Activated naive CD4-positive, alpha-beta T cell treated with anti-CD3 and anti-CD28 coated beads, Interleukin-2, amount 50 U/mL, for 72 hours (primary cell): ENCODE data around the gene PRKCD. TPM values are rescaled to one million over a fixed set of nuclear protein-coding genes. Genes with fewer than 3 reads are reported as not detected.

Source experiments
- ATAC-seq, 2 donors: fragments of 150-1000 bp; cut with Tn5 transposase; 2 replicates each; pipeline ENCODE4 v1.10.0; 2021; ENCODE audit warnings: mild to moderate bottlenecking in 2 of 2, moderate library complexity in 2 of 2
- DNase-seq, 2 donors: peaks; one replicate each; pipeline ENCODE4 v3.0.0; 2021 to 2022; ENCODE audit warnings: low spot score in 2 of 2
- H3K27ac Mint-ChIP-seq, 2 donors: one replicate each; pipeline ENCODE4 v1.8.0; 2022; ENCODE audit warnings: mild to moderate bottlenecking in 2 of 2, mixed read lengths in 2 of 2
- H3K36me3 Mint-ChIP-seq, 2 donors: one replicate each; pipeline ENCODE4 v1.8.0; 2022; ENCODE audit warnings: mixed read lengths in 2 of 2
- H3K9me3 Mint-ChIP-seq, 2 donors: one replicate each; pipeline ENCODE4 v1.8.0; 2022; ENCODE audit warnings: mixed read lengths in 2 of 2
- total RNA-seq, 2 donors: library from RNA; stranded (reverse); gene quantifications; one replicate each; pipeline ENCODE4 v1.2.3, GENCODE V29; 2022

Gene PRKCD
- total RNA-seq, 2 donors from 2014 or later, result 3.4 to 22.5 TPM

GRCh38 chr3:53238051-53238850 lies 77.2 kb downstream of the PRKCD start:
- ATAC-seq (peak in 1 of 2 donors; percentile 19), DNase-seq (no peak)
- Mint-ChIP-seq H3K27ac (peak overlapping the region; percentile 1 to 69), H3K36me3 (no peaks in the 10 kb centered on the region), H3K9me3 (no peaks in the 10 kb centered on the region)

GRCh38 chr3:53238886-53239285 lies 77.9 kb downstream of the PRKCD start:
- ATAC-seq (no peak), DNase-seq (no peak)
- Mint-ChIP-seq H3K27ac (peak overlapping the region; percentile 15 to 69), H3K9me3 (no peaks in the 10 kb centered on the region), H3K36me3 (no peaks in the 10 kb centered on the region)

DNA sequence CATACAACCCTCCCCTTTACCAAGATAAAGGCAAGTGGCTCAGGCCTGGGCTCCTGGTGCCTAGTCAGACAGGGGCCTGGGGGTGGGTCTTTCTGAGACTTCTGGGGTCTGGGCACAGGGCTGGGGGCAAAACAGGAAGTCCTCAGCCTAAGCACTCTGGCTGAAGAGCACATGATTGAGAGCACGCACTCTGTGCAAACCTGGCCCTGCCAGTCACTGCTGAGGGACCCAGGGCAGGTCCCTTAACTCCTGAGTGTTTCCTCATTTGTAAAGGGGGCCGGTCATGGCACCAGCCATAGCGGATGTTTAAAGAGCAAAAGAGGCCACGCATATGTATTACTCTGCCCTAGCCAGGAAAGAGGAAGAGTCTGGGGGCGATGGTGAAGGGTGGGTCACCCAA lies 78.8 kb downstream of the PRKCD start:
- DNase-seq (no peak), ATAC-seq (no peak)
- no peaks in the 10 kb centered on the region for H3K9me3 Mint-ChIP-seq
- H3K27ac Mint-ChIP-seq, result peak overlapping the region; percentile 67 to 89
- no peaks in the 10 kb centered on the region for H3K36me3 Mint-ChIP-seq

GRCh38 chr3:53240989-53241972 lies 80.3 kb downstream of the PRKCD start:
- Mint-ChIP-seq H3K27ac (peak overlapping the region in 1 of 2 donors; percentile 41), H3K36me3 (no peaks in the 10 kb centered on the region), H3K9me3 (no peaks in the 10 kb centered on the region)
- DNase-seq (no peak), ATAC-seq (no peak)

DNA sequence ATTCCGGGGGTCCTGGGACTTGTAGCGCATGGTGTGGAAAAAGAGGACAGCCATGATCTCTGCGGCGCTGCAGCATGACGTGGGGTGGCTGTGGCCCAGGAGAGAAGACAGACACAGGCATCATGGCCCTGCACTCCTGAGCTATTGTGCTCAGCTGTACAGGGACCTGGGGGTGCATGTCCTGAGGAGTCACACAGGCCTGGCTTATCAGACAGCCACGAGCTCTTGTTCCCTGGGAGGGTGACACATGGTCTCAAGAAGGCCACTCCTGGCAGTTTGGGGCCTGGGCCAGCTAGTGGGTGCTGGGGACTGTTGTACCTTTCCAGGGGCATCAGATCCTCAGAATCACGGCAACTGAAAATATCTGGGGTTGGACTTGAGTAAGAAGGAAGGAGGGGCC lies 81.1 kb downstream of the PRKCD start:
- no peaks in the 10 kb centered on the region for H3K9me3 Mint-ChIP-seq

More for the DNA sequence above, 81.1 kb downstream of the PRKCD start:
- no peak for DNase-seq
- no peak for ATAC-seq
- Mint-ChIP-seq H3K36me3 (no peaks in the 10 kb centered on the region), H3K27ac (peak overlapping the region; percentile 41 to 44)

Other genes with a start within 250 kb of the PRKCD start
- 10 to 100 TPM; 19.6 to 23.3 TPM for gene SFMBT1, start 115.1 kb upstream of the PRKCD start, total RNA-seq
- gene RFT1, start 30.8 kb upstream of the PRKCD start, total RNA-seq, result 10 to 100 TPM; 19.5 to 38.3 TPM
- gene TKT, start 94.8 kb downstream of the PRKCD start, total RNA-seq, result 100 to 1,000 TPM; 258 to 359 TPM
- gene DCP1A, start 186.3 kb downstream of the PRKCD start, total RNA-seq, result 10 to 100 TPM; 35.4 to 36.7 TPM